H1 (cell line): ENCODE data around the gene BCAR3. TPM values are rescaled to one million over a fixed set of nuclear protein-coding genes. Genes with fewer than 3 reads are reported as not detected.

Experiments
- JUN ChIP-seq: IDR thresholded peaks from 2 replicates; pipeline ENCODE4 v1.6.1; 2011; ENCODE audit warnings: low read depth, mild to moderate bottlenecking, improper control_type of control experiment, low read length
- polyA plus RNA-seq, 7 experiments: library from polyadenylated mRNA; depleted of rRNA in 3 of 7; stranded (reverse) in 5 of 7; unstranded in 2 of 7; fragments of >200 nt in 5 of 7; fragments of 200-250 nt in 2 of 7; gene quantifications; 1 replicate in 5 of 7; 2 replicates in 1 of 7; 4 replicates in 1 of 7; pipeline versions ENCODE4 v1.2.1 to v1.2.3, GENCODE V29; 2011 to 2013; ENCODE audit warnings: missing spikeins in 2 of 7, mixed read lengths in 2 of 7
- total RNA-seq: library from RNA; stranded (reverse); fragmentation: NEBNext Ultra II Directional; extraction: Animal tissue kit (Norgen Biotek cat#: 25700); gene quantifications from 2 replicates; pipeline ENCODE4 v1.2.1, GENCODE V29; 2021

Gene BCAR3
- total and polyA plus RNA-seq, 2 of the 8 experiments (the other 6 are each of a cell fraction or from before 2014, with no cell fraction given), result 5.6 to 9.2 TPM

DNA sequence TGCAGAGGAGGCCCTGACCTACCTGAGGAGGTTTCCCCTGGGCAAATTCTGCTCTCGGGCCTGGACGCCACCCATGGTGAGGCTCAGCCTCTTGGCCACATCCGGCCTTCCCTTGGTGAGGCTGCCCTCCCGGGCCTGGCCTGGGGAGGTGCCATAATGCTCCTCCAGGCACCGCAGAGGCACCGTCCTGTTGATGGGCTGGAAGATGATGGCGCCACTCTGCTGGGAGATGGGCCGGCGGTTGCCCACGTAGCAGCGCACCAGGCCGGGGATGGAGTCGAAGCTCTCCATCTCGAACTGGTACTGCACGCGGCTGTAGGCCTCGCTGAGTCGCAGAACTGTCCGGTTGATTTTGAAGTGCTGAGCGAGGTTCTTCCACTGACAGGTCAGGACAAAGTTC lies 92.7 kb downstream of the BCAR3 start (continued):
- TF ChIP-seq JUN, result no peak
